Loucy (cell line): ENCODE results near the gene CGGBP1.

ENCODE experiments used
- EZH2phosphoT487 ChIP-seq: fragments of 200-600 bp; IDR thresholded peaks from 2 replicates; pipeline ENCODE4 v1.6.1; 2018; ENCODE audit warnings: antibody characterized with exemption, mild to moderate bottlenecking, moderate library complexity, borderline replicate concordance
- TF ChIP-seq, protein P1 (sequence below): fragments of 200-600 bp; sonication (generic); conservative IDR thresholded peaks from 2 replicates; pipeline ENCODE4 v1.5.1; 2014; ENCODE audit warnings: mild to moderate bottlenecking, antibody characterized with exemption, low read length

DNA sequence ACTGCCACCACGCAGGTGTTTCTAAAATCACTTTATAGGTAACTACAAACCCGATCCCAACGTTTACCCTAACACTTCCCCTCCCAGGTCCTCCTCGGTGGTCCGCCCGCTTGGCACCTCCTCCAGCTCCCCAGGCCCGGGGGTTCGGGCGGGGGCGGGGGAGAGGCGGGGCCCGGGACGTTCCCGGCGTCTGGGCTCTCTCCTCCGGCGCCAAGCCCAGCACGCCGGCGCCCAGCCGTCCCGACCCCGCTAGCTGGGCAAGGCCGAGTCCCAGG lies 562 bp downstream of the CGGBP1 start:
- TF ChIP-seq, protein P1, sequence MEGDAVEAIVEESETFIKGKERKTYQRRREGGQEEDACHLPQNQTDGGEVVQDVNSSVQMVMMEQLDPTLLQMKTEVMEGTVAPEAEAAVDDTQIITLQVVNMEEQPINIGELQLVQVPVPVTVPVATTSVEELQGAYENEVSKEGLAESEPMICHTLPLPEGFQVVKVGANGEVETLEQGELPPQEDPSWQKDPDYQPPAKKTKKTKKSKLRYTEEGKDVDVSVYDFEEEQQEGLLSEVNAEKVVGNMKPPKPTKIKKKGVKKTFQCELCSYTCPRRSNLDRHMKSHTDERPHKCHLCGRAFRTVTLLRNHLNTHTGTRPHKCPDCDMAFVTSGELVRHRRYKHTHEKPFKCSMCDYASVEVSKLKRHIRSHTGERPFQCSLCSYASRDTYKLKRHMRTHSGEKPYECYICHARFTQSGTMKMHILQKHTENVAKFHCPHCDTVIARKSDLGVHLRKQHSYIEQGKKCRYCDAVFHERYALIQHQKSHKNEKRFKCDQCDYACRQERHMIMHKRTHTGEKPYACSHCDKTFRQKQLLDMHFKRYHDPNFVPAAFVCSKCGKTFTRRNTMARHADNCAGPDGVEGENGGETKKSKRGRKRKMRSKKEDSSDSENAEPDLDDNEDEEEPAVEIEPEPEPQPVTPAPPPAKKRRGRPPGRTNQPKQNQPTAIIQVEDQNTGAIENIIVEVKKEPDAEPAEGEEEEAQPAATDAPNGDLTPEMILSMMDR: no peak
- TF ChIP-seq EZH2phosphoT487: no peak
